HG02938 (cell line): ENCODE measurements around the gene SYCE1L.

ENCODE experiments used
- ATAC-seq: cut with Tn5 transposase; IDR thresholded peaks from one replicate; pipeline ENCODE4 v1.9.1; 2021; ENCODE audit warnings: mild to moderate bottlenecking, moderate library complexity; ENCODE audit not compliant: unreplicated experiment

SYCE1L gene

GRCh38 chr16:77250400-77250799 lies 51.2 kb downstream of the SYCE1L start:
- no peak for ATAC-seq
